IPS-20b (cell line): ENCODE results near the gene USP21.
A peak's percentile ranks its signal among the peaks of the same experiment; 100 is the strongest.

ENCODE experiments used
- H3K27ac ChIP-seq: one replicate; pipeline ENCODE4 v1.5.1; 2013; ENCODE audit warnings: low read length
- H3K27me3 ChIP-seq: 2 replicates; pipeline ENCODE4 v1.6.1; 2013; ENCODE audit warnings: mild to moderate bottlenecking, low read length, inconsistent platforms; ENCODE audit not compliant: insufficient read depth
- H3K36me3 ChIP-seq: 2 replicates; pipeline ENCODE4 v1.6.1; 2013; ENCODE audit warnings: low read depth, mild to moderate bottlenecking, inconsistent platforms, low read length, moderate library complexity; ENCODE audit not compliant: insufficient read depth
- H3K4me1 ChIP-seq: 2 replicates; pipeline ENCODE4 v1.6.1; 2013; ENCODE audit warnings: mild to moderate bottlenecking, control low read depth, inconsistent platforms, low read length, moderate library complexity; ENCODE audit not compliant: insufficient read depth
- H3K4me3 ChIP-seq: 2 replicates; pipeline ENCODE4 v1.5.1; 2013; ENCODE audit warnings: mild to moderate bottlenecking, low read length, inconsistent platforms
- H3K9ac ChIP-seq: 2 replicates; pipeline ENCODE4 v1.6.1; 2013; ENCODE audit warnings: low read depth, mild to moderate bottlenecking, inconsistent platforms, low read length, moderate library complexity
- H3K9me3 ChIP-seq: 2 replicates; pipeline ENCODE4 v1.6.1; 2013; ENCODE audit warnings: mild to moderate bottlenecking, low read depth, low read length, inconsistent platforms; ENCODE audit not compliant: insufficient read depth

Gene USP21

DNA sequence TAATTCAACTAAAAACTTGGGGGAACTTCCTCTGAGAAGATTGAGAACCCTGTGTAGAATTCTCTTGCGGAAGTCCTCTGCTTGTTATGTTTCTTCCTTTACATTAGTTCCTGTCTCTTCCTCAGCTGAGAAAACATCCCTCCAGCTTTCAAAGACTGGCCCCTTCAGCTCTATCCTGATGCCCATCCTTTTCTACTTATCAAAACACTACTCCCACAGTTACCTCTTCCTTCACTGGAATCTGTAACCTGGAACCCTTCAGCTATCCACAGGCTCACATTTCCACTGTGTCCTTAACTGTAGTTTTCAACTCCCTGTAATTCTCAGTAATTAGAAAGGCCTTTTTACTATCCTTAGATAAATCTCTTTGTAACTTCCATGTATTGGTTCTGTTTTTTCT is 20.9 kb upstream of the USP21 start:
- Histone ChIP-seq H3K9me3 (no peaks in the 10 kb centered on the region), H3K9ac (no peak overlapping the region)

DNA sequence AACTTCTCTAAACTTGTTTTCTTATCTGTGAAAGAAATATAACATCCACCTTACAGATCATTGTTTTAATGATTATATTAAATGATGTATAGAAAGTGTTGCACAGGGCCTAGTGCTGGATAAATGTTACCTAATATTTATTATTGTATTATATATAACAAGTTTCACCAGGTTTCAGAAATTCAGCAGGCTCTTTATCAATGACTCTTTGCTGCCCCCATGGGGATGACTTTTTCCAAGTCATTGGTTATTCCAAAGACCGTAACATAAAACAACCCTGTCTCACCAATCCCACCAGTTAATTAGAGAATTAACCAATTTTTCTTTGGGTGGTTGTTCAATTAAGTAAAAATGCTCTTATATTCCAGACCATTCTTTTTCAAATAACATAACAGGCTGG is 19.5 kb upstream of the USP21 start:
- H3K36me3 ChIP-seq: peaks cover 5% of the 10 kb centered on the region; the same call in 1 of the 2 replicates
- H3K27ac ChIP-seq: no peak overlapping the region
- no peak overlapping the region for H3K9ac ChIP-seq
- no peaks in the 10 kb centered on the region for H3K4me1 ChIP-seq
- H3K4me3 ChIP-seq: no peak overlapping the region
- no peaks in the 10 kb centered on the region for H3K9me3 ChIP-seq
- H3K27me3 ChIP-seq: no peaks in the 10 kb centered on the region

More for the DNA sequence above, 20.9 kb upstream of the USP21 start:
- no peaks in the 10 kb centered on the region for H3K4me1 ChIP-seq
- peaks cover 5% of the 10 kb centered on the region; the same call in 1 of the 2 replicates for H3K36me3 ChIP-seq
- no peak overlapping the region for H3K27ac ChIP-seq
- H3K27me3 ChIP-seq: no peaks in the 10 kb centered on the region
- H3K4me3 ChIP-seq: no peak overlapping the region

DNA sequence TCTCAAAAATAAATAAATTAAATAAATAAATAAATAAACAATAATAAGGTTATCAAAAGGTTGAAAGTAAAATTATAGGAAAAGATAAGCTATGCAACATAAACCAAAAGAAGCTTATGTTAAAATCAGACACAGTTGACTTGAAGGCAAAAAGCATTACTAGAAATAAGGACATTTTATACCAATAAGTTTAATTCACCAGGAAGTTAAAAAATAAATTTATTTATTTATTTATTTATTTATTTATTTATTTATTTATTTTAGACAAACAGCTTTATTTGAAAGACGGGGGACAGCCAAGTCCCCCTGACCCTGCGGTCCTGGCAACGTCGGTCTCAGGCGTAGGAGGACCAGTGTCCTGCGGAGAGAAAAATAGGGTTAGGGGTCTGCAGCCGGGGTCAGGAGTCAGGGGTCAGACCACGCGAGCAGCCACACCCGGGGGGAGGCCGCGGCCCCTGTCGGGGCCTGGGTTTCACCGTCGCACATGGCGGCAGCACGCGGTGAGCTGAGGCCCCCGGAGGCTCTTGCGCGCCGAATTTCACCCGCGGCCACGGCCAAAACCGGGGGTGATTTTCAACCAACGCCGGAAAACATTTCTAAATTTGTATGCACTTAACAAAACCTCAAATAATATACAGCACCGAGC is 18.4 kb upstream of the USP21 start:
- Histone ChIP-seq H3K4me1 (no peaks in the 10 kb centered on the region), H3K27ac (no peak overlapping the region), H3K27me3 (no peaks in the 10 kb centered on the region), H3K4me3 (no peak overlapping the region), H3K36me3 (peaks cover 5% of the 10 kb centered on the region; the same call in 1 of the 2 replicates), H3K9ac (no peak overlapping the region), H3K9me3 (no peaks in the 10 kb centered on the region)

DNA sequence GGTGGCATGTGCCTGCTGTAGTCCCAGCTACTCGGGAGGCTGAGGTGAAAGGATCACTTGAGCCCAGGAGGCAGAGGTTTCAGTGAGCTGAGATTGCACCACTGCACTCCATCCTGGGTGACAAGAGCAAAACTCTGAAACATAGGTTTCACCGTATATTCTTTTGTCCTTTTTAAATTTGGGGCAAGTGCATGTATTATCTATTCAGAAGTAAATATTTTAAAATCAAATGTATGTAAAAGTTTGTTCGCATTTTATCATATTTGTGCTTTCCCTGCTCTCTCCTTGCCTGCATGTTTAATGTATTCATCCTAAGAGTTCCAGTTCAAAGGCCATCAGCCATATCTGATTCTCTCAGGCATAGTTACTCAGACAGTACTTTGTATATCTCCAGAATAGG is 13.5 kb upstream of the USP21 start:
- H3K4me3 ChIP-seq: no peak overlapping the region
- H3K27me3 ChIP-seq: no peaks in the 10 kb centered on the region
- no peaks in the 10 kb centered on the region for H3K36me3 ChIP-seq
- H3K4me1 ChIP-seq: no peaks in the 10 kb centered on the region
- H3K9ac ChIP-seq: no peak overlapping the region
- no peak overlapping the region for H3K27ac ChIP-seq
- H3K9me3 ChIP-seq: no peaks in the 10 kb centered on the region

DNA sequence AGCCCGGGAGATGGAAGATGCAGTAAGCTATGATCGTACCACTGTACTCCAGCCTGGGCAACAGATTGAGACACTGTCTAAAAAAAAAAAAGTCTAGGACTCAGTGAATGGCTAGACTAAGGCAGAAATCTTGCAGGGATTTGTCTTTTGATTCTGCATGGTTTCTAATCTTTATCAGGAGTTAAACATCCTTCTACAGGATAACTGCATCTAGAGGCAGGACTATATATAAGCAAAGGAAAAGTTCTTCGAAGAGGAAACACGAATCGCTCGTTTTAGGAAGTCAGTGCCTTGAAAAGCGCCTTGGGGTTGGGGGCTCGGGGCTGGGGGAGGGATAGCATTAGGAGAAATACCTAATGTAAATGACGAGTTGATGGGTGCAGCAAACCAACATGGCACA is 6.1 kb upstream of the USP21 start:
- Histone ChIP-seq H3K27ac (peak overlapping the region; percentile 84), H3K4me1 (no peaks in the 10 kb centered on the region), H3K9me3 (no peaks in the 10 kb centered on the region), H3K36me3 (peaks cover 15% of the 10 kb centered on the region), H3K4me3 (peak overlapping the region; percentile 87), H3K27me3 (no peaks in the 10 kb centered on the region), H3K9ac (peak overlapping the region; percentile 99; the same call in 1 of the 2 replicates)

DNA sequence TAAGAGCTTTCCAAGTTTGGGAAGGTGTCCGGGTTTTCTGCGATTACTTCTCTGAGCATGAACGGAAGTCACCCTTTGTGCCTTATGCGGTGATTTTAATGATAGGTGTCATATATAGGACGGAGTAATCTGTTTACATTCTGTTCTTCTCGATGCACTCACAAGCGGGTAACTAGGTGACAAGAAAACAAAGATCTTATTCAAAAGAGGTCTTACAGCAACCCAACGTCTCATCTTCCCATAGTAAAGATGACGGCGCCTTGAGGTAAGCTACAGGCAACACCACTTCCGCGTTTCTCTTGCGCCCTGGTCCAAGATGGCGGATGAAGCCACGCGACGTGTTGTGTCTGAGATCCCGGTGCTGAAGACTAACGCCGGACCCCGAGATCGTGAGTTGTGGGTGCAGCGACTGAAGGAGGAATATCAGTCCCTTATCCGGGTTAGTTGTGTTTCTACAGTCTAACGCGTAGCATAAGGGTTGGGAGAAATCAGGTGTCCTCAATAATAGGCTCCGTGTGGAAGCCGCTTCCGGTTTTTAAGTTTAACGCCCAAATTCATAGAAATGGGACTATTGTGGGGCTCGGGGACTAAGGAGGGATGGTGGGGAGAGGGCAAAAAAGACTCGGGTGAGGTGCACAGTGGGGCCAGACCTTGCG is 5.5 kb upstream of the USP21 start, which contains the start of gene UFC1:
UFC1 (plus strand) TSS at position 297 of the 656 bp plus-strand sequence; CDS start at position 317, 20 bp downstream.
- Histone ChIP-seq H3K4me1 (no peaks in the 10 kb centered on the region), H3K36me3 (peaks cover 20% of the 10 kb centered on the region)

DNA sequence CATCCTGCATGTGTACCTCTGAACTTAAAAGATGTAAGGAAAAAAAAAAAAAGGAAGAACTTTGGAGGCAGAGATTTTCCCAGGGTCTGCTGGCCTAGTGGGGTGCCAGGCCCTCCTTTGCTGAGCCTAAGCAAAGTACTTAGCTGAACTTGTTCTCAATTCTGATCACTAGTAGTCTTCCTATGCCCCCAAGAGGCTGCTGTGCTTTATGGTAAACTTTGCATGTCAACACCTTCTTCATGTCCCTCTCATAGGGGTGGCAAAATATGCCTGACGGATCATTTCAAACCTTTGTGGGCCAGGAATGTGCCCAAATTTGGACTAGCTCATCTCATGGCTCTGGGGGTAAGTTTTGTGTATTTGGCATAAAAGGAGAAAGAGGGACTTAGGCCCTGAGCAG is 1.4 kb upstream of the USP21 start:
- no peak overlapping the region for H3K27ac ChIP-seq
- no peak overlapping the region for H3K9ac ChIP-seq
- no peaks in the 10 kb centered on the region for H3K4me1 ChIP-seq
- no peaks in the 10 kb centered on the region for H3K27me3 ChIP-seq
- no peak overlapping the region for H3K4me3 ChIP-seq
- no peaks in the 10 kb centered on the region for H3K9me3 ChIP-seq
- H3K36me3 ChIP-seq: peaks cover 32% of the 10 kb centered on the region

More for the DNA sequence above, 5.5 kb upstream of the USP21 start, which contains the start of gene UFC1:
- no peaks in the 10 kb centered on the region for H3K9me3 ChIP-seq
- H3K4me3 ChIP-seq: peak within 1 kb of the TSS; percentile 87
- H3K9ac ChIP-seq: peak within 1 kb of the TSS; percentile 99
- no peaks in the 10 kb centered on the region for H3K27me3 ChIP-seq
- peak within 1 kb of the TSS; percentile 84 for H3K27ac ChIP-seq

DNA sequence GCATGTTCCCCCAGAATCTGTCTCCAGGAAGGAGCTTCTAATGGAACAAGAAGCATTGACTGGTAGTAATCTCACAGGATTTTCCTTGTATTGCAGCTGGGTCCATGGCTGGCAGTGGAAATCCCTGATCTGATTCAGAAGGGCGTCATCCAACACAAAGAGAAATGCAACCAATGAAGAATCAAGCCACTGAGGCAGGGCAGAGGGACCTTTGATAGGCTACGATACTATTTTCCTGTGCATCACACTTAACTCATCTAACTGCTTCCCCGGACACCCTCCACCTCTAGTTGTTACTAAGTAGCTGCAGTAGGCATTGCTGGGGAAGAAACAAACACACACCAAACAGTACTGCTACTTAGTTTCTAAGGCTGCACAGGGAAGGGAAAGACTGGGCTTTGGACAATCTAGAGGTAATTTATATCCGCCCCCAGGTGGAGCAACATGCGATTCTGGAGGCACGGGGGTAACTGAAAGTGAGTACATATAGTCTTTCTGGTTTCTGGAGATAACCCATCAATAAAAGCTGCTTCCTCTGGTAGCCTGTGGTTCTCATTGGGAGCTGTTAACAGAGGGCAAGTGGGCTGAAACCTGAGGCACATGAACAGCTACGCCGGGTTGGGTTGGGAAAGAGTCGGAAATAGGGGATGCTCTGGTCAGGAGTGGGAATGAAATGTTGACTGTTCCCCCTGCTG is 837 bp upstream of the USP21 start:
- Histone ChIP-seq H3K9me3 (no peaks in the 10 kb centered on the region), H3K27me3 (no peaks in the 10 kb centered on the region), H3K27ac (no peak overlapping the region), H3K4me1 (no peaks in the 10 kb centered on the region), H3K9ac (peak overlapping the region; percentile 78; the same call in 1 of the 2 replicates), H3K4me3 (peak overlapping the region; percentile 85), H3K36me3 (peaks cover 38% of the 10 kb centered on the region)

DNA sequence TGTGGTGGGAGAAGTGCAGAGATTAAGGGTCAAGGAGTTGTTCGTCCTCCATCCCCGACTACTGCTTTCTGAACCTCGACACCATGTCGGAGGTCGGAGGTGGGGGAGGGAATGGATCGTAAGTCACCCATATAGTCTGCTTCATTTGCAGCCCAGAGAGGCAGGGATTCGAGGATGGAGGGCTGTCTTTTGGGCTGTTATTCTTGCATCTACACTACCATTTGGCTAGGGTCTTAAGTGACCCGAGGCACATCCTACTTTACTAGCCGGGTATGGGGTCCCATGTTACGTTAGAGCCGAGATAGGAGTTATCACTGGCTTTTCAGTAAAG is 578 bp downstream of the USP21 start:
- Histone ChIP-seq H3K9me3 (no peaks in the 10 kb centered on the region), H3K27ac (peak overlapping the region; percentile 35), H3K27me3 (no peaks in the 10 kb centered on the region), H3K36me3 (peaks cover 52% of the 10 kb centered on the region), H3K4me1 (no peaks in the 10 kb centered on the region), H3K4me3 (peak overlapping the region; percentile 85), H3K9ac (peak overlapping the region; percentile 78)

DNA sequence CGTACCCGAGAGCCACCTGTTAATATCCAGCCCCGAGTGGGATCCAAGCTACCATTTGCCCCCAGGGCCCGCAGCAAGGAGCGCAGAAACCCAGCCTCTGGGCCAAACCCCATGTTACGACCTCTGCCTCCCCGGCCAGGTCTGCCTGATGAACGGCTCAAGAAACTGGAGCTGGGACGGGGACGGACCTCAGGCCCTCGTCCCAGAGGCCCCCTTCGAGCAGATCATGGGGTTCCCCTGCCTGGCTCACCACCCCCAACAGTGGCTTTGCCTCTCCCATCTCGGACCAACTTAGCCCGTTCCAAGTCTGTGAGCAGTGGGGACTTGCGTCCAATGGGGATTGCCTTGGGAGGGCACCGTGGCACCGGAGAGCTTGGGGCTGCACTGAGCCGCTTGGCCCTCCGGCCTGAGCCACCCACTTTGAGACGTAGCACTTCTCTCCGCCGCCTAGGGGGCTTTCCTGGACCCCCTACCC is 1.4 kb downstream of the USP21 start:
- H3K27me3 ChIP-seq: no peaks in the 10 kb centered on the region
- H3K9ac ChIP-seq: no peak overlapping the region
- H3K27ac ChIP-seq: no peak overlapping the region
- H3K4me1 ChIP-seq: no peaks in the 10 kb centered on the region
- peak overlapping the region; percentile 85 for H3K4me3 ChIP-seq
- peaks cover 56% of the 10 kb centered on the region for H3K36me3 ChIP-seq
- H3K9me3 ChIP-seq: no peaks in the 10 kb centered on the region

DNA sequence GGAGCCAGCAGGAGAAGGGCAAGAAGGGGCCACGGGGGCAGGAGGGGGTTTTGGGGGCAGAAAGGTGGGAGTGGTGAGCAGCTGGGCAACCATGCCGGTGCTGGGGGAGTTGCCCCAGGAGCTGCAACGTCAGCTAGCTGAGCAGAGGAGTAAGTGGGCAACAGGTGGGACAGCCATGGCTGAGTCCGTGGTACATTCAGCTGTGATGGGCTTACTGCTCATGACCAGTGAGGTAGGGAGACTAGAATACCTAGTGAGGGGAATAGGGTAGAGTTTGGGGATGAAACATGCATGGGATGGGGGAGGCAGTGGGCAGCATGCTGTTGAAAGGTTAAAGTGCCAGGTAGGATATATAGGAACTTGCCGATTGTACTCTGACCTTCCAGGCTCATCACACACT is 2.4 kb downstream of the USP21 start:
- no peak overlapping the region for H3K27ac ChIP-seq
- H3K9ac ChIP-seq: no peak overlapping the region
- no peaks in the 10 kb centered on the region for H3K9me3 ChIP-seq
- H3K36me3 ChIP-seq: peaks cover 56% of the 10 kb centered on the region
- H3K4me3 ChIP-seq: no peak overlapping the region
- no peaks in the 10 kb centered on the region for H3K27me3 ChIP-seq
- no peaks in the 10 kb centered on the region for H3K4me1 ChIP-seq
